ENCODE data around the gene CBARP.

GRCh38 chr19:1181606-1182005, 56.2 kb downstream of the CBARP start:
- TF ChIP-seq, protein P1, sequence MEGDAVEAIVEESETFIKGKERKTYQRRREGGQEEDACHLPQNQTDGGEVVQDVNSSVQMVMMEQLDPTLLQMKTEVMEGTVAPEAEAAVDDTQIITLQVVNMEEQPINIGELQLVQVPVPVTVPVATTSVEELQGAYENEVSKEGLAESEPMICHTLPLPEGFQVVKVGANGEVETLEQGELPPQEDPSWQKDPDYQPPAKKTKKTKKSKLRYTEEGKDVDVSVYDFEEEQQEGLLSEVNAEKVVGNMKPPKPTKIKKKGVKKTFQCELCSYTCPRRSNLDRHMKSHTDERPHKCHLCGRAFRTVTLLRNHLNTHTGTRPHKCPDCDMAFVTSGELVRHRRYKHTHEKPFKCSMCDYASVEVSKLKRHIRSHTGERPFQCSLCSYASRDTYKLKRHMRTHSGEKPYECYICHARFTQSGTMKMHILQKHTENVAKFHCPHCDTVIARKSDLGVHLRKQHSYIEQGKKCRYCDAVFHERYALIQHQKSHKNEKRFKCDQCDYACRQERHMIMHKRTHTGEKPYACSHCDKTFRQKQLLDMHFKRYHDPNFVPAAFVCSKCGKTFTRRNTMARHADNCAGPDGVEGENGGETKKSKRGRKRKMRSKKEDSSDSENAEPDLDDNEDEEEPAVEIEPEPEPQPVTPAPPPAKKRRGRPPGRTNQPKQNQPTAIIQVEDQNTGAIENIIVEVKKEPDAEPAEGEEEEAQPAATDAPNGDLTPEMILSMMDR (IDR thresholded peaks at IDR 0.05) = no peak
- TF ChIP-seq ZFX (IDR thresholded peaks at IDR 0.05; ENCODE audit: borderline replicate concordance) = no peak
